HG03139 (cell line): ENCODE measurements around the gene SHISA3.

Source experiments
- ATAC-seq: cut with Tn5 transposase; IDR thresholded peaks from one replicate; pipeline ENCODE4 v1.9.1; 2021; ENCODE audit not compliant: unreplicated experiment

SHISA3 gene

DNA sequence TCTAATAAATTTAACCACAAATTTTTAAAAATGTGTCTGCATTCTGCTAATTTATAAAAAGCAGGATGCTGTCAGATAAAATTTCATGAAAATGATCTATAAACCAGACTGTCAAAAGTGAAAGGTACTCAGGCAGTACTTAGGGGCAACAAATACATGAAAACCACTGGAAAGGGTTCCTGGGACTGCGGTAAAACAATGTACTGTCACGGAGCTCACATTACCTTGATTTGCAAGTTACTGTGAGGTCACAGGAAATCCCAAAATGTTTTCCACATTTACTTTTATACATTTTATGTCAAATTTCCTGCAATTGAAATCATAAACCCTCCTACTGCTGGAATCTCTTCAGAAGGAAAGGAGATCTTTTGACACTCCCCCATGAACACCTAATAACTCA is 45.3 kb downstream of the SHISA3 start:
- ATAC-seq, result no peak

DNA sequence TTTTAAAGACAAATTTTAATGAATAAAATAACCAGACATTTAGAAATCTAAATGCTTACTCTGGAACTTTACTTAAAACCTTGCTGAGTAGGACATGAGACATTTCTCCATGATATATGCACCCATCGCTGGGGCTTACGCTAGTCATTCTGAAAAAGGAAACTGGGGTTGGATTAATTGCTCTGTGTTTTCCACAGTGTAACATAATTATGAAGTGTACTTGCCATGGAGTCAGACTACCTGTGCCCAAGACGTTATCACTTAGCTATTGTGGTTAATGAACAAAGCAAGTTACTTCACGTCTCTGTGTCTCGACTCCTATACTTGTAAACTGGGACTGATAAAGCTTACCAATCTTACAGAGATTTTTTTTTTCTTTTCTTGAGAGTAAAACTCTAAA is 47.8 kb downstream of the SHISA3 start:
- no peak for ATAC-seq

- no peak for ATAC-seq
These were observed 49.5 kb downstream of the SHISA3 start for GRCh38 chr4:42446823-42447222.
